Ascending aorta (tissue), 2 donors: ENCODE results near the gene ARMH2. TPM values are rescaled to one million over a fixed set of nuclear protein-coding genes. Genes with fewer than 3 reads are reported as not detected.

Experiments
- DNase-seq, 2 donors: peaks; one replicate each; pipeline ENCODE4 v3.0.0-alpha.2; 2019; ENCODE audit warnings: low spot score in 2 of 2
- H3K27ac ChIP-seq, 2 donors: fragments of 200-600 bp; sonication (generic); one replicate each; pipeline ENCODE4 v1.5.1; 2016 to 2017; ENCODE audit warnings: mild to moderate bottlenecking in 1 of 2
- H3K27me3 ChIP-seq: fragments of 200-600 bp; sonication (generic); one replicate; pipeline ENCODE4 v1.5.1; 2017
- H3K36me3 ChIP-seq, 2 donors: fragments of 200-600 bp; sonication (generic); one replicate each; pipeline ENCODE4 v1.5.1; 2016
- H3K4me1 ChIP-seq, 2 donors: fragments of 200-600 bp; sonication (generic); one replicate each; pipeline ENCODE4 v1.5.1; 2016 to 2017; ENCODE audit warnings: mild to moderate bottlenecking in 1 of 2
- H3K4me3 ChIP-seq, 2 donors: fragments of 200-600 bp; sonication (generic); one replicate each; pipeline ENCODE4 v1.5.1; 2016 to 2017; ENCODE audit warnings: mild to moderate bottlenecking in 1 of 2
- H3K9me3 ChIP-seq, 2 donors: fragments of 200-600 bp; sonication (generic); one replicate each; pipeline ENCODE4 v1.5.1; 2016
- CTCF ChIP-seq, 3 experiments: fragments of 200-600 bp in 2 of 3; fragments of 450-650 bp in 1 of 3; sonication (generic) in 2 of 3; IDR thresholded peaks; one replicate each; pipeline ENCODE4 v1.5.1; 2016 to 2019; ENCODE audit warnings: antibody characterized with exemption in 3 of 3, mild to moderate bottlenecking in 1 of 3, moderate library complexity in 1 of 3
- intact Hi-C: fragments of 100-400 bp; cut with DNase I; formaldehyde crosslinking; loops from one replicate; pipeline ENCODE4 v1.15.1; 2023
- total RNA-seq: library from RNA; depleted of rRNA; stranded (reverse); fragments of >200 nt; gene quantifications from one replicate; pipeline ENCODE4 v1.1.0, GENCODE V29; 2016

ARMH2 gene
- total RNA-seq, 1 donor from 2014 or later = not detected

- no peak overlapping the region for H3K27ac ChIP-seq
- no peaks in the 10 kb centered on the region for H3K27me3 ChIP-seq
- TF ChIP-seq CTCF (IDR thresholded peaks at IDR 0.05) = no peak
- DNase-seq = no peak
- no peak overlapping the region for H3K4me3 ChIP-seq
- no peaks in the 10 kb centered on the region for H3K9me3 ChIP-seq
- no peaks in the 10 kb centered on the region for H3K36me3 ChIP-seq
- intact Hi-C loops = no loop called here
- H3K4me1 ChIP-seq = peaks cover 0 to 3% of the 10 kb centered on the region in 2 donors
Measured at GRCh38 chr6:24844061-24844460, 45.3 kb upstream of the ARMH2 start.

GRCh38 chr6:24840187-24840586, 41.5 kb upstream of the ARMH2 start:
- Histone ChIP-seq H3K4me1 (peaks cover 0 to 3% of the 10 kb centered on the region in 2 donors), H3K9me3 (no peaks in the 10 kb centered on the region), H3K36me3 (no peaks in the 10 kb centered on the region), H3K4me3 (no peak overlapping the region), H3K27ac (no peak overlapping the region), H3K27me3 (no peaks in the 10 kb centered on the region)
- intact Hi-C loops = no loop called here
- no peak for TF ChIP-seq CTCF (IDR thresholded peaks at IDR 0.05)
- no peak for DNase-seq

- no peak for TF ChIP-seq CTCF (IDR thresholded peaks at IDR 0.05)
Measured at GRCh38 chr6:24838994-24839393, 40.3 kb upstream of the ARMH2 start.

GRCh38 chr6:24838081-24838480, 39.4 kb upstream of the ARMH2 start:
- H3K9me3 ChIP-seq = no peaks in the 10 kb centered on the region
- H3K4me3 ChIP-seq = no peak overlapping the region
- H3K36me3 ChIP-seq = no peaks in the 10 kb centered on the region
- no peaks in the 10 kb centered on the region for H3K27me3 ChIP-seq
- H3K4me1 ChIP-seq = no peaks in the 10 kb centered on the region
- no peak overlapping the region for H3K27ac ChIP-seq
- DNase-seq = no peak
- intact Hi-C loops = no loop called here
- no peak for TF ChIP-seq CTCF (IDR thresholded peaks at IDR 0.05)

More at GRCh38 chr6:24838994-24839393, 40.3 kb upstream of the ARMH2 start:
- DNase-seq = no peak
- H3K4me1 ChIP-seq = peaks cover 0 to 2% of the 10 kb centered on the region in 2 donors
- no peaks in the 10 kb centered on the region for H3K36me3 ChIP-seq
- H3K9me3 ChIP-seq = no peaks in the 10 kb centered on the region
- H3K27ac ChIP-seq = no peak overlapping the region
- intact Hi-C loops = no loop called here
- H3K27me3 ChIP-seq = no peaks in the 10 kb centered on the region
- H3K4me3 ChIP-seq = no peak overlapping the region

GRCh38 chr6:24836109-24836508, 37.4 kb upstream of the ARMH2 start:
- peak overlapping the region in 1 of 2 donors; percentile 2 for H3K27ac ChIP-seq
- H3K4me3 ChIP-seq = no peak overlapping the region
- H3K36me3 ChIP-seq = no peaks in the 10 kb centered on the region
- TF ChIP-seq CTCF (IDR thresholded peaks at IDR 0.05) = no peak
- no peak for DNase-seq
- H3K4me1 ChIP-seq = no peaks in the 10 kb centered on the region
- intact Hi-C loops = no loop called here
- no peaks in the 10 kb centered on the region for H3K9me3 ChIP-seq
- no peaks in the 10 kb centered on the region for H3K27me3 ChIP-seq
